Stomach (tissue), 9 donors: ENCODE data around the gene SETD6. TPM values are rescaled to one million over a fixed set of nuclear protein-coding genes. Genes with fewer than 3 reads are reported as not detected.
"Not testable (repeated sequence)": the region's sequence is repeated elsewhere in the genome, so short reads cannot be mapped to it uniquely, and the experiment has no call there.

Source experiments
- DNase-seq, 2 donors: peaks; one replicate each; pipeline versions ENCODE4 v3.0.0 to v3.0.0-alpha.2; 2013 to 2019
- H3K27ac ChIP-seq, 5 donors: fragments of 200-600 bp in 4 of 5; sonication (generic) in 4 of 5; one replicate each; pipeline ENCODE4 v1.5.1; 2013 to 2019; ENCODE audit warnings: mild to moderate bottlenecking in 1 of 5, moderate library complexity in 1 of 5
- H3K27me3 ChIP-seq, 3 donors: fragments of 200-600 bp; sonication (generic); one replicate each; pipeline ENCODE4 v1.5.1; 2017 to 2019; ENCODE audit warnings: mixed run types in 1 of 3
- H3K36me3 ChIP-seq, 4 donors: fragments of 200-600 bp; sonication (generic); 1 replicate in 3 of 4; 2 replicates in 1 of 4; pipeline ENCODE4 v1.5.1; 2016 to 2019
- H3K4me1 ChIP-seq, 4 donors: fragments of 200-600 bp; sonication (generic); one replicate each; pipeline ENCODE4 v1.5.1; 2016 to 2019
- H3K4me3 ChIP-seq, 4 donors: fragments of 200-600 bp; sonication (generic) in 3 of 4; one replicate each; pipeline ENCODE4 v1.5.1; 2016 to 2019; ENCODE audit warnings: mild to moderate bottlenecking in 1 of 4
- H3K9me3 ChIP-seq, 4 donors: fragments of 200-600 bp; sonication (generic); one replicate each; pipeline ENCODE4 v1.5.1; 2016 to 2019
- CTCF ChIP-seq, 7 experiments: fragments of 450-650 bp in 4 of 7; fragments of 200-600 bp in 3 of 7; sonication (generic) in 3 of 7; IDR thresholded peaks; one replicate each; pipeline ENCODE4 v1.5.1; 2016 to 2019; ENCODE audit warnings: antibody characterized with exemption in 7 of 7, control low read depth in 2 of 7, mild to moderate bottlenecking in 1 of 7
- EP300 ChIP-seq: sonication (generic); formaldehyde crosslinking; IDR thresholded peaks from one replicate; pipeline ENCODE4 v1.6.1; 2017; ENCODE audit warnings: antibody characterized with exemption
- POLR2A ChIP-seq, 4 donors: fragments of 450-650 bp; IDR thresholded peaks; one replicate each; pipeline ENCODE4 v1.6.1; 2016; ENCODE audit warnings: antibody characterized with exemption in 4 of 4, control low read depth in 2 of 4, mild to moderate bottlenecking in 1 of 4, moderate library complexity in 1 of 4
- POLR2AphosphoS5 ChIP-seq, 3 donors: sonication (generic); formaldehyde crosslinking; IDR thresholded peaks; one replicate each; pipeline ENCODE4 v1.6.1; 2016; ENCODE audit warnings: antibody characterized with exemption in 3 of 3
- whole genome bisulfite sequencing, 5 donors: extraction: QIAGEN DNeasy Blood & Tissue Kit in 3 of 5; methylation state at CpG; one replicate each; pipeline versions ENCODE4 v1.1.5 to v1.1.7; 2013 to 2018; 5-methylcytosine and 5-hydroxymethylcytosine counted together
- intact Hi-C: fragments of 100-400 bp; cut with DNase I; formaldehyde crosslinking; loops from one replicate; pipeline ENCODE4 v1.15.1; 2023; ENCODE audit warnings: low total_unique reads
- polyA plus RNA-seq, 3 donors: library from polyadenylated mRNA; stranded (reverse); fragments of 200-250 nt; gene quantifications; one replicate each; pipeline ENCODE4 v1.2.3, GENCODE V29; 2013
- total RNA-seq, 5 donors: library from RNA; depleted of rRNA; stranded (reverse); fragments of >200 nt; gene quantifications; one replicate each; pipeline versions ENCODE4 v1.1.0 to v1.2.3, GENCODE V29; 2014 to 2016
- donor health status: healthy with polysubstance abuse.
- donor health status: Bipolar disorder and iron deficiency.
- donor health status: healthy.

SETD6 gene
- total and polyA plus RNA-seq, 8 donors: 7.7 to 209 (median 25.4) TPM

GRCh38 chr16:58548378-58548777, 33.1 kb downstream of the SETD6 start:
- DNase-seq: no peak
- Histone ChIP-seq H3K27me3 (no peaks in the 10 kb centered on the region), H3K36me3 (peaks cover 80 to 100% (median 98%) of the 10 kb centered on the region in 4 donors), H3K4me1 (peaks cover 0 to 17% (median 8%) of the 10 kb centered on the region in 4 donors), H3K9me3 (no peaks in the 10 kb centered on the region), H3K4me3 (no peak overlapping the region), H3K27ac (peak overlapping the region in 1 of 5 donors; percentile 22)
- TF ChIP-seq POLR2AphosphoS5 (IDR thresholded peaks at IDR 0.05): no peak
- TF ChIP-seq POLR2A (IDR thresholded peaks at IDR 0.05): no peak
- no peak for TF ChIP-seq EP300
- WGBS, 5 donors: 35 to 58% (median 38%) methylated on average over 2 of the region's 2 CpGs
- intact Hi-C loops: no loop called here

GRCh38 chr16:58551496-58551895, 36.2 kb downstream of the SETD6 start:
- DNase-seq: peak in 1 of 2 donors; percentile 33
- H3K27me3 ChIP-seq: no peaks in the 10 kb centered on the region
- H3K4me1 ChIP-seq: peaks cover 0 to 17% (median 8%) of the 10 kb centered on the region in 4 donors
- no peak overlapping the region for H3K27ac ChIP-seq
- intact Hi-C loops: no loop called here
- 75 to 87% (median 79%) methylated on average over 3 of the region's 3 CpGs for WGBS, 5 donors
- no peak overlapping the region for H3K4me3 ChIP-seq
- H3K36me3 ChIP-seq: peaks cover 66 to 100% (median 98%) of the 10 kb centered on the region in 4 donors
- TF ChIP-seq POLR2AphosphoS5 (IDR thresholded peaks at IDR 0.05) (no peak), CTCF (IDR thresholded peaks at IDR 0.05) (no peak), EP300 (no peak), POLR2A (IDR thresholded peaks at IDR 0.05) (no peak)
- H3K9me3 ChIP-seq: no peaks in the 10 kb centered on the region

- 61 to 86% (median 84%) methylated on average over 2 of the region's 2 CpGs for WGBS, 5 donors
- Histone ChIP-seq H3K4me1 (no peaks in the 10 kb centered on the region), H3K27me3 (no peaks in the 10 kb centered on the region), H3K36me3 (peaks cover 43 to 100% (median 99%) of the 10 kb centered on the region in 4 donors), H3K27ac (no peak overlapping the region), H3K4me3 (no peak overlapping the region), H3K9me3 (no peaks in the 10 kb centered on the region)
- intact Hi-C loops: no loop called here
- no peak for TF ChIP-seq POLR2AphosphoS5 (IDR thresholded peaks at IDR 0.05)
- TF ChIP-seq CTCF (IDR thresholded peaks at IDR 0.05): no peak
- TF ChIP-seq POLR2A (IDR thresholded peaks at IDR 0.05): no peak
- TF ChIP-seq EP300: no peak
- DNase-seq: no peak
Measured at GRCh38 chr16:58556678-58557077, 41.4 kb downstream of the SETD6 start.

- no peak overlapping the region for H3K27ac ChIP-seq
- no peak for DNase-seq
- H3K9me3 ChIP-seq: no peaks in the 10 kb centered on the region
- TF ChIP-seq POLR2A (IDR thresholded peaks at IDR 0.05) (no peak), CTCF (IDR thresholded peaks at IDR 0.05) (no peak), EP300 (no peak), POLR2AphosphoS5 (IDR thresholded peaks at IDR 0.05) (no peak)
- no peaks in the 10 kb centered on the region for H3K27me3 ChIP-seq
- H3K4me1 ChIP-seq: no peaks in the 10 kb centered on the region
- peaks cover 34 to 99% (median 96%) of the 10 kb centered on the region in 4 donors for H3K36me3 ChIP-seq
- intact Hi-C loops: no loop called here
- no peak overlapping the region for H3K4me3 ChIP-seq
Measured at GRCh38 chr16:58563235-58563634, 47.9 kb downstream of the SETD6 start.

GRCh38 chr16:58563775-58564174, 48.5 kb downstream of the SETD6 start:
- Histone ChIP-seq H3K27me3 (no peaks in the 10 kb centered on the region), H3K9me3 (no peaks in the 10 kb centered on the region), H3K27ac (no peak overlapping the region), H3K4me1 (no peaks in the 10 kb centered on the region), H3K36me3 (peaks cover 29 to 99% (median 96%) of the 10 kb centered on the region in 4 donors), H3K4me3 (no peak overlapping the region)
- TF ChIP-seq EP300 (no peak), POLR2AphosphoS5 (IDR thresholded peaks at IDR 0.05) (no peak), POLR2A (IDR thresholded peaks at IDR 0.05) (no peak), CTCF (IDR thresholded peaks at IDR 0.05) (no peak)
- intact Hi-C loops: no loop called here
- no peak for DNase-seq
- 81 to 98% (median 95%) methylated on average over 4 of the region's 4 CpGs for WGBS, 5 donors

GRCh38 chr16:58565697-58566096, 50.4 kb downstream of the SETD6 start:
- 92 to 100% (median 98%) methylated on average over 4 of the region's 4 CpGs for WGBS, 5 donors
- H3K36me3 ChIP-seq: peaks cover 26 to 99% (median 96%) of the 10 kb centered on the region in 4 donors

More at GRCh38 chr16:58565697-58566096, 50.4 kb downstream of the SETD6 start:
- H3K4me3 ChIP-seq, intact Hi-C loops, H3K27me3 ChIP-seq, H3K27ac ChIP-seq, H3K4me1 ChIP-seq, H3K9me3 ChIP-seq, DNase-seq: not testable (repeated sequence)
